Measurements from ENCODE around the gene APLNR. TPM values are rescaled to one million over a fixed set of nuclear protein-coding genes. Genes with fewer than 3 reads are reported as not detected.

The APLNR gene
- total RNA-seq, 2 donors from 2014 or later, result 2.5 to 7.1 TPM

- Histone ChIP-seq H3K9me3 (no peaks in the 10 kb centered on the region), H3K4me1 (no peaks in the 10 kb centered on the region), H3K36me3 (no peaks in the 10 kb centered on the region), H3K27me3 (no peaks in the 10 kb centered on the region), H3K9ac (ENCODE audit: low read depth in 2 of 2, low read length in 2 of 2) (no peak overlapping the region), H3K27ac (no peak overlapping the region), H3K4me3 (no peak overlapping the region)
- no peak for DNase-seq
- no peak for TF ChIP-seq CTCF (IDR thresholded peaks at IDR 0.05)
- intact Hi-C loops (cut with DNase I), result no loop called here
Measured at GRCh38 chr11:57191311-57192219, 45.5 kb downstream of the APLNR start.

DNA sequence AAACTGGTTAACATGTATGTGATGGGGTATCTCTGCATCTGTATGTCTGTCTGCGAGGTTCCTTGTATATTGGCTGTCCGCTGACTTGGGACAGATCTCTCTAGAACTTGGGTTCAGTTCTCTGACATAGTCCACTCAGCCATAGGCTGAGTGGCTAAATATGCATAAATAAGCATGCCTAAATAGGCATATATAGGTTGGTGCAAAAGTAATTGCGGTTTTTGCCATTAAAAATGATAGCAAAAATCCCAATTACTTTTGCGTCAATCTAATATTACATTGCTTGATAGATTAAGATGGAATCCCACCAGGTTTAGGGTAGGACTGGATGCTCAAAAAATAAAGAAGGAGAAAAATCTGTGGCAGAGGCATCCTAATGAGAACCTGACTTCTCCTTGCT lies 46.5 kb downstream of the APLNR start:
- no peak overlapping the region for H3K9ac ChIP-seq (ENCODE audit: low read depth in 2 of 2, low read length in 2 of 2)
- H3K4me1 ChIP-seq, result no peaks in the 10 kb centered on the region
- no peak for TF ChIP-seq CTCF (IDR thresholded peaks at IDR 0.05)
- intact Hi-C loops (cut with DNase I), result no loop called here
- no peaks in the 10 kb centered on the region for H3K9me3 ChIP-seq
- no peaks in the 10 kb centered on the region for H3K36me3 ChIP-seq
- H3K4me3 ChIP-seq, result no peak overlapping the region
- no peaks in the 10 kb centered on the region for H3K27me3 ChIP-seq
- H3K27ac ChIP-seq, result no peak overlapping the region
- no peak for DNase-seq

Other genes starting within 250 kb of the APLNR start
- not detected for gene OR5AK2, start 248.3 kb downstream of the APLNR start, total RNA-seq
- under 1 TPM; 0.10 to 0.27 TPM for gene LRRC55, start 55.3 kb downstream of the APLNR start, total RNA-seq
- gene TNKS1BP1, start 87.7 kb upstream of the APLNR start, total RNA-seq, result 100 to 1,000 TPM; 113 to 117 TPM
- gene SSRP1, start 98.6 kb upstream of the APLNR start, total RNA-seq, result 100 to 1,000 TPM in 1 of 2 donors, 10 to 100 TPM in 1; 72.7 to 162 TPM
- gene P2RX3, start 101.1 kb upstream of the APLNR start, total RNA-seq, result not detected
- not detected for gene PRG3, start 143.9 kb upstream of the APLNR start, total RNA-seq
- gene PRG2, start 153.4 kb upstream of the APLNR start, total RNA-seq, result not detected
- 10 to 100 TPM; 10.6 to 21.4 TPM for gene SLC43A3, start 189.9 kb upstream of the APLNR start, total RNA-seq
- gene RTN4RL2, start 223.3 kb upstream of the APLNR start, total RNA-seq, result under 1 TPM; 0.54 to 0.82 TPM

Data from colonic mucosa (tissue), 4 donors.